ENCODE results near the gene ASAP2.

DNA sequence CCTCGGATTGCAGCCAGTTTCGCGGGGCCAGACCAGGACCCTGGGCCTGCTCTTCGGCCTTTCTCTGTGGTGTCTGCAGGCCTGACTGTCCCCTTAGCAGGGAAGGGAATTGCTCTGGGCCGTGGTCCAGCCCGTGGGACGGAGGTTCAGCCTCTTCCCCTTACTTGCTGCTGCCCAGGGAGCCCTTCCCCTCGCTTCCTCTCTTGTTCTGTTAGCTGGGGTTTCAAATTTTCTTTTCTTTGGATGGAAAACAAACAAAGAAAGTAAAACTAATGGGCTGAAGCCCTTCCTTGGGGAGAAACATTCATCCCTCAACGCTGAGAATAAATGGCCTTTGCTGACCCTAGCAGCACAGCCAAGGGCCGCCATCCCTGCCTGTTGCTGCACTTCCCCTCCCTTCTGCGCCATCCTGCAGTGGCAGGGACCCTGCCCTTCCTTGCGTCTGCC, 52.4 kb downstream of the ASAP2 start:
- TF ChIP-seq, protein P1, sequence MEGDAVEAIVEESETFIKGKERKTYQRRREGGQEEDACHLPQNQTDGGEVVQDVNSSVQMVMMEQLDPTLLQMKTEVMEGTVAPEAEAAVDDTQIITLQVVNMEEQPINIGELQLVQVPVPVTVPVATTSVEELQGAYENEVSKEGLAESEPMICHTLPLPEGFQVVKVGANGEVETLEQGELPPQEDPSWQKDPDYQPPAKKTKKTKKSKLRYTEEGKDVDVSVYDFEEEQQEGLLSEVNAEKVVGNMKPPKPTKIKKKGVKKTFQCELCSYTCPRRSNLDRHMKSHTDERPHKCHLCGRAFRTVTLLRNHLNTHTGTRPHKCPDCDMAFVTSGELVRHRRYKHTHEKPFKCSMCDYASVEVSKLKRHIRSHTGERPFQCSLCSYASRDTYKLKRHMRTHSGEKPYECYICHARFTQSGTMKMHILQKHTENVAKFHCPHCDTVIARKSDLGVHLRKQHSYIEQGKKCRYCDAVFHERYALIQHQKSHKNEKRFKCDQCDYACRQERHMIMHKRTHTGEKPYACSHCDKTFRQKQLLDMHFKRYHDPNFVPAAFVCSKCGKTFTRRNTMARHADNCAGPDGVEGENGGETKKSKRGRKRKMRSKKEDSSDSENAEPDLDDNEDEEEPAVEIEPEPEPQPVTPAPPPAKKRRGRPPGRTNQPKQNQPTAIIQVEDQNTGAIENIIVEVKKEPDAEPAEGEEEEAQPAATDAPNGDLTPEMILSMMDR (IDR thresholded peaks at IDR 0.05) = no peak
- TF ChIP-seq POLR2A (IDR thresholded peaks at IDR 0.05) (no peak), POLR2AphosphoS5 (IDR thresholded peaks at IDR 0.05) (no peak)
